NCI-H2227 (cell line): Measurements from ENCODE around the gene PCDHB16.
"Not testable (repeated sequence)": the region's sequence is repeated elsewhere in the genome, so short reads cannot be mapped to it uniquely, and the experiment has no call there.

ENCODE experiments used
- DNase-seq: peaks from one replicate; lab custom pipeline; 2025; ENCODE audit not compliant: unreplicated experiment; lab: John Stamatoyannopoulos, UW

Gene PCDHB16

GRCh38 chr5:141225421-141225820 is 43.2 kb downstream of the PCDHB16 start:
- DNase-seq, result not testable (repeated sequence)

- peak; percentile 40 for DNase-seq
Measured at GRCh38 chr5:141234109-141234667, 52.0 kb downstream of the PCDHB16 start.
